Stimulated activated naive CD8-positive, alpha-beta T cell treated with anti-CD3 and anti-CD28 coated beads, Interleukin-15, amount 100 ng/mL, for 72 hours (primary cell): ENCODE measurements around the gene INO80E.
"Not testable (repeated sequence)": the region's sequence is repeated elsewhere in the genome, so short reads cannot be mapped to it uniquely, and the experiment has no call there.

ENCODE experiments used
- ATAC-seq: fragments of 150-1000 bp; cut with Tn5 transposase; 2 replicates; pipeline ENCODE4 v1.10.0; 2021; ENCODE audit warnings: mild to moderate bottlenecking, moderate library complexity
- DNase-seq, 2 donors: peaks; one replicate each; pipeline ENCODE4 v3.0.0; 2021 to 2022
- H3K27ac Mint-ChIP-seq, 2 donors: one replicate each; pipeline ENCODE4 v1.8.0; 2022; ENCODE audit warnings: mild to moderate bottlenecking in 2 of 2, mixed read lengths in 2 of 2, moderate library complexity in 2 of 2
- H3K27me3 Mint-ChIP-seq: one replicate; pipeline ENCODE4 v1.8.0; 2022; ENCODE audit warnings: mixed read lengths
- H3K4me1 Mint-ChIP-seq: one replicate; pipeline ENCODE4 v1.8.0; 2022; ENCODE audit warnings: mild to moderate bottlenecking, mixed read lengths
- H3K4me3 Mint-ChIP-seq, 2 donors: one replicate each; pipeline ENCODE4 v1.8.0; 2022; ENCODE audit warnings: mild to moderate bottlenecking in 2 of 2, mixed read lengths in 2 of 2, moderate library complexity in 1 of 2
- H3K9me3 Mint-ChIP-seq, 2 donors: one replicate each; pipeline ENCODE4 v1.8.0; 2022; ENCODE audit warnings: mixed read lengths in 2 of 2

Gene INO80E

DNA sequence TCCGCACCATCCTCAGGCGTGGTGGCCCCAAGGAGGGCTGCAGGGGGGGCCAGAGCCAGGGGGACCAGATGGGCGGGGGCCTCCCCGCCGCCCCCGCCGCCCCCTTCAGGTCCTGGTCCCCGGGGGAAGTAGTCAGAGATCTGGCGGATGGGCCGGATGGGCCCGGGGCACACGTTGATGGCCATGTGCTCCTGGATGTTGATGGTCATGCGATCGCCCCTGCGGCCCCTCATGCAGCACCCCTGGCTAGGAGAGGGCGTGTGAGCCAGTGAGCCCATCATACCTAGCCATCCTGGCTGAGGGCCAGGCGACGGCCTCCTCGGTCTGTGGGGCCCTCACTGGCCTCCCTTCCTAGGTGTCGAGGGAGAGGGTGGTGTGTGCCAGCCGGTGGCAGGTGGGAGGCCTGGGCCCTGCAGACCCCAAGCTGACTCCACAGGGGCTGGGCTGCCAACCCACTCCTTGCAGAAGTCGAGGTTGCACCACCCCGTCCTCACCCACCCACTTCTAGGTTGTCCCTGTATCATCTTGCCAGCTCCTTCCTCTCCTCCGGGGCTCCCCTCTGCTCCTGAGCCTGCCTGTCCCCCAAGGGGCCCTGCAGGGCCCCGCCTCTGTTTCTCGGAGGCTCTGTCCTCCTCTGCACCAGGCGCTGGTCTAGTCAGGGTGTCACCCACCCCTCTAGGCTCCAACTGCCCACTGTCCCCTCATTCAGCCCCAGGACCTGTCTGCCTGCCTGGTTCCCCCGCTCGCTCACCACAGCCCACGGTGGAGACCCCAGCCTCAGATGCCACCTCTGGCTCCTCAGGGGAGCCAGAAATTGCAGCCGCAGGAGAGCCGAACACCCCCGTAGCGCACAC lies 14.2 kb downstream of the INO80E start:
- DNase-seq (no peak), ATAC-seq (peak; percentile 39)
- Mint-ChIP-seq H3K27ac (peak overlapping the region in 1 of 2 donors; percentile 76), H3K27me3 (peaks cover 44% of the 10 kb centered on the region), H3K4me3 (peak overlapping the region; percentile 73 to 75), H3K4me1 (peaks cover 33% of the 10 kb centered on the region), H3K9me3 (no peaks in the 10 kb centered on the region)

GRCh38 chr16:30010844-30011713 lies 15.0 kb downstream of the INO80E start, which contains the start of gene DOC2A:
TSS of gene DOC2A (minus strand) at chr16:30011027. CDS start at chr16:30010222, 805 bp downstream.
- Mint-ChIP-seq H3K4me3 (peak within 1 kb of the TSS; percentile 77 to 82), H3K4me1 (peaks cover 29% of the 10 kb centered on the region), H3K9me3 (no peaks in the 10 kb centered on the region), H3K27ac (peak within 1 kb of the TSS in 1 of 2 donors; percentile 76), H3K27me3 (peaks cover 44% of the 10 kb centered on the region)
- peak; percentile 68 for ATAC-seq
- DNase-seq: no peak

DNA sequence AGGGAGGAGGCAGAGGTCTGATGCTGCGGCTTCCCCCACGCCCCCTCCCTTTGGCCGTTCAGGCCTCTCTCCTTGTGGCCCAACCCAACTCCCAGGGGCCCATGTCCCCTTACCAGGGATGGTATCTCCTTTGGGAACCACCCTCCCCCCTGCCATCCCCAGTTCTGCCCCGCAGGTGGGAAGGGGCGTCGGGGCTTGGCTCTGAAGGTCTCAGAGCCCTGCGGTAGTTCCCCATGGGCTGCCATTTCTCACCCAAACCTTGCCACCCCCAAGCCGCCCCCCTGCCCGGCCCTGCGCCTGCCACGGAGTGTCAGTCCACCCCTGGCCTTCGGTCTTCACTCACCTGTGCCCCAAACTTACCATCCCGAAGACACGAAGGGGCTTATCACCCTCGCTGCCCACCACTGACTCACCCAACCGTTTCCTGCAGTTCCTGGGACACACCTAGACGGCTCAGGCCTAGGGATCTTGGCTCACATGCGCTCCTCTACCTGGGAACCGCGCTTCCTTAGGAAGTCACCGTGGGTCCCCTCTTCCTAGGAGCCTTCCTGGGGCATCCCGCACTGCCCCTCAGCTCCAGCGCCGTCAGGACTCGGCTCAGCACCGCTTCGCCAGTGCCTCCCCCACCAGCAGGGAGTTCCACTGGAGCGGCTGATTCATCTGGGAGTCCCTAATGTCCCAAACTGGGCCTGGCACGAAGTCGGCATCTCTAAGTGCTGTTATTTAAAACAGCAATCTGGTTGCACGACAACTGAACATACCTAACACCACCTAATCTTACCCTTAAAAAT lies 15.9 kb downstream of the INO80E start:
- H3K4me1 Mint-ChIP-seq: peaks cover 29% of the 10 kb centered on the region

DNA sequence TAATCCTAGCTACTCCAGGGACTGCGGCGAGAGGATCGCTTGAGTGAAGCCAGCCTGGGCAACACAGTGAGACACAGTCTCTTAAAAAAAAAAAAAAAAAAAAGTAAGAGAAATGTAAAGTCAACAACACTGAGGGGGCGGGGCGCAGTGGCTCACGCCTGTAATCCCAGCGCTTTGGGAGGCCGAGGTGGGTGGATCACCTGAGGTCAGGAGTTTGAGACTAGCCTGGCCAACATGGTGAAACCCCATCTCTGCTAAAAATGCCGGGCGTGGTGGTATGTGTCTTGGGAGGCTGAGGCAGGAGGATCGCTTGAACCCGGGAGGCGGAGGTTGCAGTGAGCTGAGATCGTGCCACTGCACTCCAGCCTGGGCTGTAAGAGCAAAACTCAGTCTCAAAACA lies 16.6 kb downstream of the INO80E start:
- not testable (repeated sequence) for ATAC-seq, H3K4me3 Mint-ChIP-seq, H3K27ac Mint-ChIP-seq, DNase-seq, H3K9me3 Mint-ChIP-seq
- H3K27me3 Mint-ChIP-seq: peaks cover 44% of the 10 kb centered on the region
- H3K4me1 Mint-ChIP-seq: peaks cover 29% of the 10 kb centered on the region

More for the DNA sequence above, 15.9 kb downstream of the INO80E start:
- ATAC-seq: no peak
- Mint-ChIP-seq H3K27me3 (peaks cover 44% of the 10 kb centered on the region), H3K4me3 (peak overlapping the region; percentile 76 to 82), H3K9me3 (no peaks in the 10 kb centered on the region), H3K27ac (peak overlapping the region; percentile 88 to 91)
- DNase-seq: no peak

DNA sequence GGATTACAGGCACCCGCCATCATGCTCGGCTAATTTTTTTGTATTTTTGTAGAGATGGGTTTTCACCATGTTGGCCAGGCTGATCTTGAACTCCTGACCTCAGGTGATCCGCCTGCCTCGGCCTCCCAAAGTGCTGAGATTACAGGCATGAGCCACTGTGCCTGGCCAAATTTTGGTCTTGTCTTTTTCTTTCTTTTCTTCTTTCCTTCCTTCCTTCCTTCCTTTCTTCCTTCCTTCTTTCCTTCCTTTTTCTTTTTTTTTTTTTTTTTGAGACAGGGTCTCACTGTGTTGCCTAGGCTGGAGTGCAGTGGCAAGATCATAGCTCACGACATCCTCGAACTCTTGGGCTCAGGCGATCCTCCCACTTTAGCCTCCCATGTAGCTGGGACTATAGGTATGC lies 19.4 kb downstream of the INO80E start:
- H3K4me3 Mint-ChIP-seq, DNase-seq, ATAC-seq, H3K27ac Mint-ChIP-seq, H3K9me3 Mint-ChIP-seq: not testable (repeated sequence)
- peaks cover 19% of the 10 kb centered on the region for H3K27me3 Mint-ChIP-seq
- peaks cover 14% of the 10 kb centered on the region for H3K4me1 Mint-ChIP-seq

DNA sequence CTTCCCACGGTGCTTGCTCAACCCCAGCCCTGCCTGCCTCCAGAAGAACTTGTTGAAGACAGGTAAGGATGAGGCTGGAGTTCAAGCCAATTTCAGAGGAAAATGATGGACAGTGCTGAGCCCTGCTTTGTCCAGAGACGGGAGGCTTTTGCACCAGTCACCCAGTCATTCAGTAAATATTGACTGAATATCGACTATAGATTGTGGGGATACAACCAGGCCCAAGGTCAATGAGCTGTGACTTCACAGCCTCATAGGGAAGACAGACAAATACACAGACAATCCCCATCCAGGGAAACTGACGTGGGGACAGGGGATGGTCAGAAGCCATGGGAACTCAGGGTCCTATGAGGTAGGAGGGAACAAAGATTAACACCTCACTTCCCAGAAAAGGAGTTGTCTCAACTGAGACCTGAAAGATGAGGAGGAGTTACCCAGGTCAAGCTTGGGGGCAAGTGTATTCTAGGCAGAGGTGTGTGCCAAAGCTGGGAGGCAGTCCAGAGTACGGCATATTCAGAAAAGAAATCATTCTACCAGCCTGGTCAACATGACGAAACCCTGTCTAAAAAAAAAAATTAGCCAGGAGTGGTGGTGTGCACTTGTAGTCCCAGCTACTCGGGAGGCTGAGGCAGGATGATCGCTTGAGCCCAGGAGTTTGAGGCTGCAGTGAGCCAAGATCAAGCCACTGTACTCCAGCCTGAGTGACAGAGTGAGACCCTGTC lies 20.7 kb downstream of the INO80E start:
- Mint-ChIP-seq H3K9me3 (no peaks in the 10 kb centered on the region), H3K27ac (no peak overlapping the region), H3K4me3 (no peak overlapping the region), H3K27me3 (peaks cover 8% of the 10 kb centered on the region), H3K4me1 (peaks cover 15% of the 10 kb centered on the region)
- no peak for ATAC-seq
- no peak for DNase-seq

GRCh38 chr16:30017277-30017656 lies 21.2 kb downstream of the INO80E start:
- H3K4me3 Mint-ChIP-seq: no peak overlapping the region
- no peak for ATAC-seq
- DNase-seq: no peak
- no peak overlapping the region for H3K27ac Mint-ChIP-seq
- peaks cover 2% of the 10 kb centered on the region for H3K27me3 Mint-ChIP-seq
- H3K9me3 Mint-ChIP-seq: no peaks in the 10 kb centered on the region
- H3K4me1 Mint-ChIP-seq: peaks cover 9% of the 10 kb centered on the region

DNA sequence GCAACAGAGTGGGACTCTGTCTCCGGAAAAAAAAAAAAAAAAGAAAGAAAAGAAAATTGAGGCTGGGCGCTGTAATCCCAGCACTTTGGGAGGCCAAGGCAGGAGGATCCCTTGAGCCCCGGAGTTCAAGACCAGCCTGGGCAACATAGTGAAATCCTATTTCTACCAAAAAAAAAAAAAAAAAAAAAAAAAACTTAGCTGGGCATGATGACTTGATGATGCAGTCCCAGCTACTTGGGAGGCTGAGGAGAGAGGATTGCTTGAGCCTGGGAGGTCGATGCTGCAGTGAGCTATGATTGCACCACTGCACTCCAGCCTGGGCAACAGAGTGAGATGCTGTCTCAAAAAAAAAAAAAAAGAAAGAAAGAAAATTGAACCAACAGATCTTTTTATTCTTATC lies 21.9 kb downstream of the INO80E start:
- not testable (repeated sequence) for H3K4me1 Mint-ChIP-seq, H3K27ac Mint-ChIP-seq, DNase-seq, H3K4me3 Mint-ChIP-seq, H3K9me3 Mint-ChIP-seq, H3K27me3 Mint-ChIP-seq, ATAC-seq

GRCh38 chr16:30018731-30019158 lies 22.7 kb downstream of the INO80E start:
- Mint-ChIP-seq H3K27me3 (no peaks in the 10 kb centered on the region), H3K4me3 (no peak overlapping the region)

DNA sequence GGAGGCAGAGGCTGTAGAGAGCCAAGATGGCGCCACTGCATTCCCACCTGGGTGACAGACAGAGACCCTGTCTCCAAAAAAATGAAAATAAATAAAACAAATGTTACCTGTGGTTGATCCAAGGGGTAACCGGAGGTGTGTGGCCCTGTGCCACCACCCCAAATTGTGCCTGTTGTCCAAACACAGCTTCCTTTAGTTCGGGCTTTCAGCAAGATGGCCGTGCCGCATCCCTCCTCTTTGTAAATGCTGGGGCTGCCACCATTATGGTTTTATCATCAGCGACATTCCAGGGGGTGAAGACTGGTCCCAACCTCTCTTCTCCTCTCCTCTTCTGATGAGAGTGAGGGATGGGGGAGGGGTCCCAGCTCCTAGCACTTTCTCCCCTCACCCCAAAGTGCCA lies 26.8 kb downstream of the INO80E start, which contains the start of gene C16orf92:
Gene C16orf92 (plus strand): TSS at position 312 of the 400 bp plus-strand sequence. CDS start 143 bp downstream, outside the sequence.
- H3K9me3 Mint-ChIP-seq: no peaks in the 10 kb centered on the region
- peaks cover 9% of the 10 kb centered on the region for H3K4me1 Mint-ChIP-seq

More at GRCh38 chr16:30018731-30019158, 22.7 kb downstream of the INO80E start:
- DNase-seq (no peak), ATAC-seq (peak; percentile 38)
- peaks cover 9% of the 10 kb centered on the region for H3K4me1 Mint-ChIP-seq
- H3K9me3 Mint-ChIP-seq: no peaks in the 10 kb centered on the region
- H3K27ac Mint-ChIP-seq: peak overlapping the region in 1 of 2 donors; percentile 66

DNA sequence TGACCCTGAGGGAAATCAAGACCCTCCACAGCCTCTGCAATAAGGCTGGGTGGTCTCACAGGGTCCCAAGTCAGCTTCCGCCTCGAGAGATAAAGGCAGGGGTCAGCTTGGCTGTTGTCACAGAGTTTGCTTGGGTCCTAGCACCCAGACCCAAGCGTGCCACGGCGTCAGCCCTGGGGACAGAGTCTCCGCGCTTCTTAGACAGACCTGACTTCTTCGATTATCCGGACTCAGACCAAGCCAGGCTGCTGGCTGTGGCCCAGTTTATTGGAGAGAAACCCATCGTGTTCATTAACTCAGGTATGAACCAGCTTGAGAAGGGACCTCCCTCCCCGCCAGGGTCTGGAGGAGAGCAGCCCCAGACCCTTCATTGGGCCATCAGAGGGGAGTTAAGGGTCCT lies 27.5 kb downstream of the INO80E start:
- ATAC-seq: no peak
- Mint-ChIP-seq H3K27me3 (peaks cover 29% of the 10 kb centered on the region), H3K4me3 (no peak overlapping the region), H3K4me1 (peaks cover 9% of the 10 kb centered on the region), H3K27ac (no peak overlapping the region), H3K9me3 (no peaks in the 10 kb centered on the region)
- no peak for DNase-seq

More for the DNA sequence above, 26.8 kb downstream of the INO80E start, which contains the start of gene C16orf92:
- peaks cover 22% of the 10 kb centered on the region for H3K27me3 Mint-ChIP-seq
- ATAC-seq (no peak), DNase-seq (no peak)
- peak within 1 kb of the TSS in 1 of 2 donors; percentile 21 for H3K27ac Mint-ChIP-seq
- H3K4me3 Mint-ChIP-seq: no peak within 1 kb of the TSS

GRCh38 chr16:30024451-30024850 lies 28.4 kb downstream of the INO80E start:
- Mint-ChIP-seq H3K9me3 (no peaks in the 10 kb centered on the region), H3K27me3 (peaks cover 38% of the 10 kb centered on the region), H3K27ac (no peak overlapping the region), H3K4me1 (peaks cover 9% of the 10 kb centered on the region), H3K4me3 (no peak overlapping the region)
- DNase-seq: no peak
- ATAC-seq: no peak

- Mint-ChIP-seq H3K27ac (peak overlapping the region in 1 of 2 donors; percentile 3), H3K9me3 (no peaks in the 10 kb centered on the region), H3K4me1 (peaks cover 12% of the 10 kb centered on the region), H3K27me3 (peaks cover 45% of the 10 kb centered on the region), H3K4me3 (no peak overlapping the region)
- ATAC-seq (no peak), DNase-seq (no peak)
Observed at GRCh38 chr16:30025156-30025555, 29.1 kb downstream of the INO80E start.

- H3K27me3 Mint-ChIP-seq: peaks cover 49% of the 10 kb centered on the region
- DNase-seq (no peak), ATAC-seq (no peak)
- H3K9me3 Mint-ChIP-seq: no peaks in the 10 kb centered on the region
- peak overlapping the region in 1 of 2 donors; percentile 3 for H3K27ac Mint-ChIP-seq
- H3K4me1 Mint-ChIP-seq: peaks cover 16% of the 10 kb centered on the region
- H3K4me3 Mint-ChIP-seq: no peak overlapping the region
Observed at GRCh38 chr16:30025574-30025973, 29.5 kb downstream of the INO80E start.
